Fibroblast of lung (primary cell): ENCODE results near the gene SFXN1.
"Not testable (repeated sequence)": the region's sequence is repeated elsewhere in the genome, so short reads cannot be mapped to it uniquely, and the experiment has no call there.

Source experiments
- EZH2 ChIP-seq: IDR thresholded peaks from 2 replicates; pipeline ENCODE4 v1.5.1; 2012; ENCODE audit warnings: low read length, control low read depth, mild to moderate bottlenecking; ENCODE audit errors: missing control alignments
- TF ChIP-seq, protein P1 (sequence below), 2 donors: IDR thresholded peaks in 1 of 2; conservative IDR thresholded peaks in 1 of 2; 1 replicate in 1 of 2; 2 replicates in 1 of 2; pipeline ENCODE4 v1.5.1; 2011 to 2012; ENCODE audit warnings: low read length in 2 of 2, control low read depth in 1 of 2, inconsistent platforms in 1 of 2, low read depth in 1 of 2, mild to moderate bottlenecking in 1 of 2

DNA sequence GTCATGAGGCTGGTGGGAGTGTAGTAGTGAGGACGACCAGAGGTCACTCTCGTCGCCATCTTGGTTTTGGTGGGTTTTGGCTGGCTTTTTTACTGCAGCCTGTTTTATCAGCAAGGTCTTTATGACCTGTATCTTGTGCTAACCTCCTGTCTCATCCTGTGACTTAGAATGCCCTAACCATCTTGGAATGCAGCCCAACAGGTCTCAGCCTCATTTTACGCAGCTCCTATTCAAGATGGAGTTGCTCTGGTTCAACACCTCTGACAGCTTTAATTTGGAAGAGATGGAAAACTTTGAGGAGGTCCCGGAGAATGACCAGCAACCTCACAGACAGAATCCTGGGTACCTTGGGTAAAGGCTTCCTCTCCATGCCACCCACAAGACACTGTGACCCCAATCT, 24.0 kb upstream of the SFXN1 start:
- TF ChIP-seq, protein P1, sequence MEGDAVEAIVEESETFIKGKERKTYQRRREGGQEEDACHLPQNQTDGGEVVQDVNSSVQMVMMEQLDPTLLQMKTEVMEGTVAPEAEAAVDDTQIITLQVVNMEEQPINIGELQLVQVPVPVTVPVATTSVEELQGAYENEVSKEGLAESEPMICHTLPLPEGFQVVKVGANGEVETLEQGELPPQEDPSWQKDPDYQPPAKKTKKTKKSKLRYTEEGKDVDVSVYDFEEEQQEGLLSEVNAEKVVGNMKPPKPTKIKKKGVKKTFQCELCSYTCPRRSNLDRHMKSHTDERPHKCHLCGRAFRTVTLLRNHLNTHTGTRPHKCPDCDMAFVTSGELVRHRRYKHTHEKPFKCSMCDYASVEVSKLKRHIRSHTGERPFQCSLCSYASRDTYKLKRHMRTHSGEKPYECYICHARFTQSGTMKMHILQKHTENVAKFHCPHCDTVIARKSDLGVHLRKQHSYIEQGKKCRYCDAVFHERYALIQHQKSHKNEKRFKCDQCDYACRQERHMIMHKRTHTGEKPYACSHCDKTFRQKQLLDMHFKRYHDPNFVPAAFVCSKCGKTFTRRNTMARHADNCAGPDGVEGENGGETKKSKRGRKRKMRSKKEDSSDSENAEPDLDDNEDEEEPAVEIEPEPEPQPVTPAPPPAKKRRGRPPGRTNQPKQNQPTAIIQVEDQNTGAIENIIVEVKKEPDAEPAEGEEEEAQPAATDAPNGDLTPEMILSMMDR (conservative IDR thresholded peaks at IDR 0.05 in 1 of 2, IDR thresholded peaks at IDR 0.05 in 1 of 2; ENCODE audit: low read depth in 1 of 2, low read length in 2 of 2) = not testable (repeated sequence)
- not testable (repeated sequence) for TF ChIP-seq EZH2
